ENCODE data around the gene SULT2B1. TPM values are rescaled to one million over a fixed set of nuclear protein-coding genes. Genes with fewer than 3 reads are reported as not detected.

The SULT2B1 gene
- total RNA-seq, 1 experiment from 2014 or later: 6.2 TPM

DNA sequence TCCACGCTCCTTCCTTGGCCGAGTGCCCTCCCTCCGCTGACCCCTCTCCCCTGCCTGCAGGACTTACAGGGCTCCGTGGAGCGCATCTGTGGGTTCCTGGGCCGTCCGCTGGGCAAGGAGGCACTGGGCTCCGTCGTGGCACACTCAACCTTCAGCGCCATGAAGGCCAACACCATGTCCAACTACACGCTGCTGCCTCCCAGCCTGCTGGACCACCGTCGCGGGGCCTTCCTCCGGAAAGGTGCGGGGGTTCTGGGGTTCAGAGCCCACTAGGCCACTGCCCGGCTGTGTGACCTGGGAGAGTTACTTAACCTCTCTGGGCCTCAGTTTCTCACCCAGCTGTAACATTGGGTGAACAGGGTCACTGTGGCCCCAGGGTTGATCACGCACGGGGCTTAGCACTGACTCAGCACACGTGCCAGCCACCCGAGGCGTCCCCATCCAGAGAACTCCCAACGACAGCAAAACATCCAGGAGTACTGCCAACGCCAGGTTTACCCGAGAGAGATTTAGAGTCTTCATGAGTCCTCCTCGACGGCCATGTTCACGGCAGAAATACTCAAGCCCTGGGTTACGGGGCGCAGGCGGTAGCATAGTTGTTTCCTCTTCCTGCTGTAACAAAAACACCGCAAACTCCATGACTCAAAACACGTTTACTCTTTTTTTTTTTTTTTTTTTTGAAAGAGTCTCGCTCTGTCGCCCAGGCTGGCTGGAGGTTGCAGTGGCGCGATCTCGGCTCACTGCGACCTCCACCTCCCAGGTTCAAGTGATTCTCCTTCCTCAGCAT lies 44.9 kb downstream of the SULT2B1 start:
- H3K27ac ChIP-seq: no peak overlapping the region
- H3K4me3 ChIP-seq: no peak overlapping the region
- peaks cover 6% of the 10 kb centered on the region; the same call in 1 of the 2 replicates for H3F3A ChIP-seq (ENCODE audit: insufficient read depth, low read depth)
- intact Hi-C loops (cut with micrococcal nuclease; ENCODE audit: unreplicated experiment): no loop called here
- CTCF ChIA-PET: no interaction called here
- no peak overlapping the region for H2AFZ ChIP-seq
- no peak overlapping the region for H3K4me2 ChIP-seq
- H3K79me2 ChIP-seq (ENCODE audit: low read depth): no peaks in the 10 kb centered on the region
- POLR2A ChIA-PET (ENCODE audit: unreplicated experiment): no interaction called here
- H3K9me3 ChIP-seq (ENCODE audit: insufficient read depth, low read depth): no peaks in the 10 kb centered on the region
- DNase-seq: no peak
- no TSS peak for BruUV-seq (replicated peaks)
- no peaks in the 10 kb centered on the region for H3K9me2 ChIP-seq (ENCODE audit: insufficient read depth)
- no peak for TF ChIP-seq EZH2 (IDR thresholded peaks at IDR 0.05; ENCODE audit: low read depth)
- H3K36me3 ChIP-seq (ENCODE audit: low read depth): no peaks in the 10 kb centered on the region
- H4K20me1 ChIP-seq (ENCODE audit: insufficient read depth): no peaks in the 10 kb centered on the region
- no peaks in the 10 kb centered on the region for H3K27me3 ChIP-seq (ENCODE audit: insufficient read depth, low read depth)
- H3K4me1 ChIP-seq (replicated peaks; ENCODE audit: insufficient read depth): no peaks in the 10 kb centered on the region

DNA sequence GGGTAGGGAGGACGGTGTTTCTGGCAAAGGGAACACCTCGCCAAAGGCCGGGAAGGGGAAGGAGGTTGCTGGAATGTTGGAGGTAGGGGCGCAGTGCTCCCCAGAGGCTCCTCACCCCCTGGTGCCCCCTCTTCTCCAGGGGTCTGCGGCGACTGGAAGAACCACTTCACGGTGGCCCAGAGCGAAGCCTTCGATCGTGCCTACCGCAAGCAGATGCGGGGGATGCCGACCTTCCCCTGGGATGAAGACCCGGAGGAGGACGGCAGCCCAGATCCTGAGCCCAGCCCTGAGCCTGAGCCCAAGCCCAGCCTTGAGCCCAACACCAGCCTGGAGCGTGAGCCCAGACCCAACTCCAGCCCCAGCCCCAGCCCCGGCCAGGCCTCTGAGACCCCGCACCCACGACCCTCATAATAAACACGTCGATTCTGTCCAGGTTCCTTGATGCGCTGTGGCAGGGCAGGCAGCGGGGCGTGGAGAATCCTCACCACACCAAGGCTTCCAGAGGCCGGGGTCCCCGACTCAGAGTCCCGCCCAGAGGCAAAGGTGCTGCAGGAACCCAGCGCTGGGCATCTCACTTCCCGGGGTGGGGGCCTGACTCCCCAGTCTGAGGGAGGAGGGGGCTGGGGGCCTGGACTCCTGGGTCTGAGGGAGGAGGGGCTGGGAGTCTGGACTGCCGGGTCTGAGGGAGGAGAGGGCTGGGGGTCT lies 47.2 kb downstream of the SULT2B1 start:
- no peak overlapping the region for H3K27ac ChIP-seq
- no peaks in the 10 kb centered on the region for H3K27me3 ChIP-seq (ENCODE audit: insufficient read depth, low read depth)
- H3K4me1 ChIP-seq (replicated peaks; ENCODE audit: insufficient read depth): 0 out of 2 replicates have a peak, but pooled peaks cover 5% of the 10 kb centered on the region
- H3K36me3 ChIP-seq (ENCODE audit: low read depth): no peaks in the 10 kb centered on the region
- no peaks in the 10 kb centered on the region for H3K9me3 ChIP-seq (ENCODE audit: insufficient read depth, low read depth)
- H3K9me2 ChIP-seq (ENCODE audit: insufficient read depth): no peaks in the 10 kb centered on the region
- CTCF ChIA-PET: no interaction called here
- POLR2A ChIA-PET (ENCODE audit: unreplicated experiment): no interaction called here
- no peak overlapping the region for H3K4me3 ChIP-seq
- peaks cover 9% of the 10 kb centered on the region; the same call in 1 of the 2 replicates for H3F3A ChIP-seq (ENCODE audit: insufficient read depth, low read depth)
- H3K79me2 ChIP-seq (ENCODE audit: low read depth): no peaks in the 10 kb centered on the region
- no TSS peak for BruUV-seq (replicated peaks)
- no peak overlapping the region for H3K4me2 ChIP-seq
- H2AFZ ChIP-seq: no peak overlapping the region
- no peaks in the 10 kb centered on the region for H4K20me1 ChIP-seq (ENCODE audit: insufficient read depth)
- intact Hi-C loops (cut with micrococcal nuclease; ENCODE audit: unreplicated experiment): no loop called here
- no peak for DNase-seq
- TF ChIP-seq CTCF (conservative IDR thresholded peaks at IDR 0.05): no peak

GRCh38 chr19:48600679-48601417 lies 48.9 kb downstream of the SULT2B1 start:
- Histone ChIP-seq H3K4me3 (no peak overlapping the region), H3K4me1 (replicated peaks; ENCODE audit: insufficient read depth) (0 out of 2 replicates have a peak, but pooled peaks cover 5% of the 10 kb centered on the region), H3K27ac (no peak overlapping the region), H3K9me3 (ENCODE audit: insufficient read depth, low read depth) (no peaks in the 10 kb centered on the region), H4K20me1 (ENCODE audit: insufficient read depth) (no peaks in the 10 kb centered on the region), H3K9me2 (ENCODE audit: insufficient read depth) (no peaks in the 10 kb centered on the region), H3K36me3 (ENCODE audit: low read depth) (no peaks in the 10 kb centered on the region), H2AFZ (no peak overlapping the region), H3K27me3 (ENCODE audit: insufficient read depth, low read depth) (no peaks in the 10 kb centered on the region), H3K79me2 (ENCODE audit: low read depth) (no peaks in the 10 kb centered on the region), H3F3A (ENCODE audit: insufficient read depth, low read depth) (0 out of 2 replicates have a peak, but pooled peaks cover 9% of the 10 kb centered on the region), H3K4me2 (no peak overlapping the region)
- DNase-seq: peak in 1 of 2 experiments; percentile 21
- no TSS peak for BruUV-seq (replicated peaks)
- intact Hi-C loops (cut with micrococcal nuclease; ENCODE audit: unreplicated experiment): no loop called here
- ChIA-PET CTCF (interaction anchor here (0.5 to 0.6 kb wide), 2 partner anchors 8 to 244 kb away, joined by 9 to 13 read pairs; no protein-coding TSS in a partner anchor), POLR2A (ENCODE audit: unreplicated experiment) (interaction anchor here (0.6 kb wide), 1 partner anchor 12 kb away, joined by 3 read pairs; no protein-coding TSS in a partner anchor)
- TF ChIP-seq EZH2 (IDR thresholded peaks at IDR 0.05; ENCODE audit: low read depth) (no peak), CTCF (conservative IDR thresholded peaks at IDR 0.05) (no peak)
